ENCODE results near the gene FANCF.

The FANCF gene, protein sequence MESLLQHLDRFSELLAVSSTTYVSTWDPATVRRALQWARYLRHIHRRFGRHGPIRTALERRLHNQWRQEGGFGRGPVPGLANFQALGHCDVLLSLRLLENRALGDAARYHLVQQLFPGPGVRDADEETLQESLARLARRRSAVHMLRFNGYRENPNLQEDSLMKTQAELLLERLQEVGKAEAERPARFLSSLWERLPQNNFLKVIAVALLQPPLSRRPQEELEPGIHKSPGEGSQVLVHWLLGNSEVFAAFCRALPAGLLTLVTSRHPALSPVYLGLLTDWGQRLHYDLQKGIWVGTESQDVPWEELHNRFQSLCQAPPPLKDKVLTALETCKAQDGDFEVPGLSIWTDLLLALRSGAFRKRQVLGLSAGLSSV

DNA sequence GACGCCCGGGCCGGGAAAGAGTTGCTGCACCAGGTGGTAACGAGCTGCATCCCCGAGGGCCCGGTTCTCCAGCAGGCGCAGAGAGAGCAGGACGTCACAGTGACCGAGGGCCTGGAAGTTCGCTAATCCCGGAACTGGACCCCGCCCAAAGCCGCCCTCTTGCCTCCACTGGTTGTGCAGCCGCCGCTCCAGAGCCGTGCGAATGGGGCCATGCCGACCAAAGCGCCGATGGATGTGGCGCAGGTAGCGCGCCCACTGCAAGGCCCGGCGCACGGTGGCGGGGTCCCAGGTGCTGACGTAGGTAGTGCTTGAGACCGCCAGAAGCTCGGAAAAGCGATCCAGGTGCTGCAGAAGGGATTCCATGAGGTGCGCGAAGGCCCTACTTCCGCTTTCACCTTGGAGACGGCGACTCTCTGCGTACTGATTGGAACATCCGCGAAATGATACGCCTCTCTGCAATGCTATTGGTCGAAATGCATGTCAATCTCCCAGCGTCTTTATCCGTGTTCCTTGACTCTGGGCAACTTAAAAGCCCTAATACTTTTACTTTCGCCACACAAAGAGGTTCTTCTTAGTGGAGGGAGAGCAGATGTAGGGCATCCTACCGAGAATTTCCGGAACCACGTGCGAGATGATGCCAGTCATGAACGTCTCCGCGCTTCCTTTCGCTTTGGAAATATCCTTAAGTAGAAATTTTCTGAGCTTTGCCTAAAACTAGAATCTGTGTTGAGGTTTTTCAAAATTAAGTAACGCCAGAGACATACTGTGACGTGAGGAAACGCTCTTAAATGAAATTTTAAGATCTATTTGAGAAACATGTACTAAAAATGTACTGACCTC, at the start of gene FANCF:
TSS of gene FANCF (minus strand) at position 376 of the 840 bp plus-strand sequence. CDS start at position 363, 13 bp downstream.
- H4K20me1 ChIP-seq (ENCODE audit: control insufficient read depth, insufficient read depth, low read depth, low read length) = peaks cover 4% of the 10 kb centered on the region; the same call in 1 of the 2 replicates
- H3K4me3 ChIP-seq (ENCODE audit: low read length) = peak within 1 kb of the TSS; percentile 93
- H3K4me1 ChIP-seq (ENCODE audit: control insufficient read depth, low read length) = peaks cover 30% of the 10 kb centered on the region
- peaks cover 22% of the 10 kb centered on the region for H3K36me3 ChIP-seq (ENCODE audit: control insufficient read depth, low read length)
- no peaks in the 10 kb centered on the region for H3K9me3 ChIP-seq (ENCODE audit: control insufficient read depth, insufficient read depth, low read length)
- no peaks in the 10 kb centered on the region for H3K27me3 ChIP-seq (ENCODE audit: control insufficient read depth, low read length)
- TF ChIP-seq EZH2phosphoT487 (IDR thresholded peaks at IDR 0.05; ENCODE audit: borderline replicate concordance, low read length) = no peak
- TF ChIP-seq, protein P1, sequence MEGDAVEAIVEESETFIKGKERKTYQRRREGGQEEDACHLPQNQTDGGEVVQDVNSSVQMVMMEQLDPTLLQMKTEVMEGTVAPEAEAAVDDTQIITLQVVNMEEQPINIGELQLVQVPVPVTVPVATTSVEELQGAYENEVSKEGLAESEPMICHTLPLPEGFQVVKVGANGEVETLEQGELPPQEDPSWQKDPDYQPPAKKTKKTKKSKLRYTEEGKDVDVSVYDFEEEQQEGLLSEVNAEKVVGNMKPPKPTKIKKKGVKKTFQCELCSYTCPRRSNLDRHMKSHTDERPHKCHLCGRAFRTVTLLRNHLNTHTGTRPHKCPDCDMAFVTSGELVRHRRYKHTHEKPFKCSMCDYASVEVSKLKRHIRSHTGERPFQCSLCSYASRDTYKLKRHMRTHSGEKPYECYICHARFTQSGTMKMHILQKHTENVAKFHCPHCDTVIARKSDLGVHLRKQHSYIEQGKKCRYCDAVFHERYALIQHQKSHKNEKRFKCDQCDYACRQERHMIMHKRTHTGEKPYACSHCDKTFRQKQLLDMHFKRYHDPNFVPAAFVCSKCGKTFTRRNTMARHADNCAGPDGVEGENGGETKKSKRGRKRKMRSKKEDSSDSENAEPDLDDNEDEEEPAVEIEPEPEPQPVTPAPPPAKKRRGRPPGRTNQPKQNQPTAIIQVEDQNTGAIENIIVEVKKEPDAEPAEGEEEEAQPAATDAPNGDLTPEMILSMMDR (IDR thresholded peaks at IDR 0.05; ENCODE audit: low read depth, low read length, poor library complexity, severe bottlenecking) = no peak
- H3K27ac ChIP-seq (ENCODE audit: low read depth, low read length) = peak within 1 kb of the TSS; percentile 53
- peaks cover 28% of the 10 kb centered on the region for H3K79me2 ChIP-seq (ENCODE audit: control insufficient read depth, low read length)
- H3K4me2 ChIP-seq (ENCODE audit: low read length) = peak within 1 kb of the TSS; percentile 98
- H3F3A ChIP-seq (ENCODE audit: control insufficient read depth, insufficient read depth) = peaks cover 3% of the 10 kb centered on the region; the same call in 1 of the 2 replicates
- no peaks in the 10 kb centered on the region for H3K9me2 ChIP-seq (replicated peaks; ENCODE audit: control insufficient read depth, low read length)

DNA sequence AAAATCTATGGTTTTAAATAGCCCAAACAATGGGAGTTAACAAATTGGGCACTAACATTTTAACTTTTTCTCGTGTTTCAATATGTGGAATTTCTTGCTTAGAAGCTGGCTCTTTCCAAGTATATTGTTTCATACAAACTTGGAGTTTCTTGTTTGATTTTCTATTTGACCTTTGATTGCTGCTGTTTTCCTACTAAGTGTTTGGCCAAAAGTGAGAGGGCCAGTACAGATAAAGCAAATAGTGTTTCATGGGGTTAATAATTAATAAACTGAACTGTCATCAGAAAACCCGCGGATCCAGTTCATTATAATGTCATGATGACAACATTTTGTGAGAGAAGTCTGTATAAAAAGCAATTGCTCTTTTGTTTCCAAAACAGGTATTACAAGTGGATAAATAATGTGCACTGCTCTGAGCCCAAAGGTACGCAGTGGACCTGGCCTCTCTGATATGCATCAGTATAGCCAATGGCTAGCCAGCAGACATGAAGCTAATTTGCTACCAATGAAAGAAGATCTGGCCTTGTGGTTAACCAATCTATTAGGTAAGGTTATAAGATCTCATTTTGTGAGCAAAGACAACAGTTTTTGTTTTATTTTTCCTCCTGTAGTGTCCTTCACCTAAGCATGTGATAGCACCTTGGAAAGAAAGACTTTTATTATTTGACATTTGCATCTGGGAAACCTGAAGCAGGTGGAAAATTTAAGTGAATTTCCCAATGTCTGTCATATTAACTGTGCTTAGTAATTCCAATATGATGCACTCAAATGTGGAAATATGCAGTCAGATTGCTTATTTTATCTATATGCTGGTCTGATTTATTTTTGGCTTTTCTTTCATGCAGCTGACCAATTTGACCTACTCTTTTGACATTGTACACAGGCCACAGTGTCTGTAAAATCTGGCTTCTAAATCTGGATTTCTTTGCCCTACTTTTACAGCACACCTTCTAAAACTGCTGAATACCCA, 49.1 kb upstream of the FANCF start:
- Histone ChIP-seq H3K9me2 (replicated peaks; ENCODE audit: control insufficient read depth, low read length) (no peaks in the 10 kb centered on the region), H3K79me2 (ENCODE audit: control insufficient read depth, low read length) (no peaks in the 10 kb centered on the region), H3K4me3 (ENCODE audit: low read length) (no peak overlapping the region), H3K27ac (ENCODE audit: low read depth, low read length) (no peak overlapping the region), H3K27me3 (ENCODE audit: control insufficient read depth, low read length) (no peaks in the 10 kb centered on the region), H3K9me3 (ENCODE audit: control insufficient read depth, insufficient read depth, low read length) (no peaks in the 10 kb centered on the region), H3K4me1 (ENCODE audit: control insufficient read depth, low read length) (no peaks in the 10 kb centered on the region), H3K4me2 (ENCODE audit: low read length) (no peak overlapping the region), H3F3A (ENCODE audit: control insufficient read depth, insufficient read depth) (no peaks in the 10 kb centered on the region), H3K36me3 (ENCODE audit: control insufficient read depth, low read length) (no peaks in the 10 kb centered on the region), H4K20me1 (ENCODE audit: control insufficient read depth, insufficient read depth, low read depth, low read length) (no peaks in the 10 kb centered on the region)
- TF ChIP-seq EZH2phosphoT487 (IDR thresholded peaks at IDR 0.05; ENCODE audit: borderline replicate concordance, low read length) = no peak
- TF ChIP-seq, protein P1 (IDR thresholded peaks at IDR 0.05; ENCODE audit: low read depth, low read length, poor library complexity, severe bottlenecking) = no peak

DNA sequence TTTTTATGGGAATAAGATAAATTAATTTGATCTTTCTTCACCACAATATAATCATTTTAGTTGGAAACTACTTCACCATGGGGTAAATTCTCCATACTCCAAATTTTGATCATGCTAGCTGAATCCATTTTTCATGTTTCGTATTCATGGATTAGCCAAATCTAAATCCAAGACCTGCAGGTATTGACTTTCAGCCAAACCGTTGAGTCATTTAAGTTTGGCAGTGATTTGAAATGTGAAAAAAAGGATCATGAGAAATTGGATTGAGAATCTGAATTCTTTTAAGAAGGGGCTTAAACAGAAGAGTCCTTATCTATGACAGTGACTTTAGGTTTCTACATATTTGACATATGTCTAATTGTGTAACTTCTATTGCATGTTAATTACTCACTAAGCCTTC, 46.1 kb upstream of the FANCF start:
- Histone ChIP-seq H3K79me2 (ENCODE audit: control insufficient read depth, low read length) (no peaks in the 10 kb centered on the region), H3K4me2 (ENCODE audit: low read length) (no peak overlapping the region), H4K20me1 (ENCODE audit: control insufficient read depth, insufficient read depth, low read depth, low read length) (no peaks in the 10 kb centered on the region), H3K9me2 (replicated peaks; ENCODE audit: control insufficient read depth, low read length) (no peaks in the 10 kb centered on the region), H3K4me3 (ENCODE audit: low read length) (no peak overlapping the region), H3F3A (ENCODE audit: control insufficient read depth, insufficient read depth) (no peaks in the 10 kb centered on the region), H3K36me3 (ENCODE audit: control insufficient read depth, low read length) (no peaks in the 10 kb centered on the region), H3K4me1 (ENCODE audit: control insufficient read depth, low read length) (no peaks in the 10 kb centered on the region), H3K27ac (ENCODE audit: low read depth, low read length) (no peak overlapping the region), H3K9me3 (ENCODE audit: control insufficient read depth, insufficient read depth, low read length) (no peaks in the 10 kb centered on the region), H3K27me3 (ENCODE audit: control insufficient read depth, low read length) (no peaks in the 10 kb centered on the region)
- no peak for TF ChIP-seq EZH2phosphoT487 (IDR thresholded peaks at IDR 0.05; ENCODE audit: borderline replicate concordance, low read length)
- TF ChIP-seq, protein P1 (IDR thresholded peaks at IDR 0.05; ENCODE audit: low read depth, low read length, poor library complexity, severe bottlenecking) = no peak

Measured in DOHH2 (cell line).